ENCODE measurements around the gene DPP4.

Gene DPP4

DNA sequence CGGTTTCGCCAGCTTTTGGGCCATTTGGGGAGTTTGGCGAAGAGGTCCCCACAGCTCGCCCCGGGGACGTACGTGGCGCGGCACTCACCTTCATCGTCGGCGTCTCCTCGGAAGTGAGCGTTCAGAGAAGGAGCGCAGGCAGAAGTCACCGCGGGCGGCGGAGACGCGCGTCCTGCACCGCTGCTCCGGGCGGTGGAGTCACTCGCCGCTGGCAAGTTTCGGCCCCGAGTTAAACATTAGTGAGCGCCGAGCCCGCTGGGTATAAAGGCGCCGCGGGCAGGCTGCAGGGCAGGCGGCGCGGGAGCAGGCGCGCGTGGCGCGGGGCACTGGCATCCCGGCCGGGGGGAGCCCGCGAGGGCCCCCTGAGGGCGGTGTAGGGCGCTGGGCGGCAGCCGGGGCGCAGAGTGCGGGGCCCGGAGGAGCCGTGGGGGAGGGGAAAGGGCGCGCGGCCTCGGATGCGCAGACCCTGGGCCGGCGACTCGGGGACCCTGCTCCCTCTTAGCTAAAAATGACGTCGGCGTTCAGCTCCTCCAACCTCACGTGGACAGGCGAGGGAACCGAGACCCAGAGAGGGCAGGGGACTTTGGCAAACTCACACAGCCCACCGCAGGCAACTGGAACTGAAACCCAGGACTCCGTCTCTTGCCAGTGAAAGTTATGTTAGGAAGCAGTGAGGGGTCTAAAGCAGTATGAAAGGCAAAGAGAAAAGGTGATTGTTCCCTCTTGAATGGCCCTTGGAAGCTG lies at the start of gene DPP4:
TSS of gene DPP4 (minus strand) at position 328 of the 744 bp plus-strand sequence. CDS start at position 94, 234 bp downstream.
- Histone ChIP-seq H3K9me3 (replicated peaks; ENCODE audit: insufficient read depth, low read length) (no peaks in the 10 kb centered on the region), H3F3A (ENCODE audit: insufficient read depth, low read length) (no peaks in the 10 kb centered on the region), H3K27me3 (replicated peaks; ENCODE audit: insufficient read depth, low read length) (peaks cover 5% of the 10 kb centered on the region; the same call in 1 of the 2 replicates), H3K9ac (ENCODE audit: low read length) (no peak within 1 kb of the TSS), H3K4me3 (ENCODE audit: low read length) (peak within 1 kb of the TSS; percentile 60), H3K36me3 (replicated peaks; ENCODE audit: insufficient read depth, low read length) (no peaks in the 10 kb centered on the region), H3K9me2 (replicated peaks; ENCODE audit: insufficient read depth, low read length) (no peaks in the 10 kb centered on the region), H3K4me2 (ENCODE audit: low read depth, low read length) (peak within 1 kb of the TSS; percentile 87), H4K20me1 (ENCODE audit: insufficient read depth, low read length) (no peaks in the 10 kb centered on the region), H3K4me1 (ENCODE audit: low read length) (peaks cover 5% of the 10 kb centered on the region; the same call in 1 of the 2 replicates), H3K79me2 (ENCODE audit: low read length) (no peaks in the 10 kb centered on the region), H2AFZ (ENCODE audit: low read length) (peak within 1 kb of the TSS; percentile 59), H3K27ac (ENCODE audit: low read length) (no peak within 1 kb of the TSS)
- TF ChIP-seq EZH2phosphoT487 (IDR thresholded peaks at IDR 0.05; ENCODE audit: low read length) (no peak), EZH2 (optimal IDR thresholded peaks at IDR 0.05; ENCODE audit: low read depth, low read length) (no peak)
- TF ChIP-seq, protein P1, sequence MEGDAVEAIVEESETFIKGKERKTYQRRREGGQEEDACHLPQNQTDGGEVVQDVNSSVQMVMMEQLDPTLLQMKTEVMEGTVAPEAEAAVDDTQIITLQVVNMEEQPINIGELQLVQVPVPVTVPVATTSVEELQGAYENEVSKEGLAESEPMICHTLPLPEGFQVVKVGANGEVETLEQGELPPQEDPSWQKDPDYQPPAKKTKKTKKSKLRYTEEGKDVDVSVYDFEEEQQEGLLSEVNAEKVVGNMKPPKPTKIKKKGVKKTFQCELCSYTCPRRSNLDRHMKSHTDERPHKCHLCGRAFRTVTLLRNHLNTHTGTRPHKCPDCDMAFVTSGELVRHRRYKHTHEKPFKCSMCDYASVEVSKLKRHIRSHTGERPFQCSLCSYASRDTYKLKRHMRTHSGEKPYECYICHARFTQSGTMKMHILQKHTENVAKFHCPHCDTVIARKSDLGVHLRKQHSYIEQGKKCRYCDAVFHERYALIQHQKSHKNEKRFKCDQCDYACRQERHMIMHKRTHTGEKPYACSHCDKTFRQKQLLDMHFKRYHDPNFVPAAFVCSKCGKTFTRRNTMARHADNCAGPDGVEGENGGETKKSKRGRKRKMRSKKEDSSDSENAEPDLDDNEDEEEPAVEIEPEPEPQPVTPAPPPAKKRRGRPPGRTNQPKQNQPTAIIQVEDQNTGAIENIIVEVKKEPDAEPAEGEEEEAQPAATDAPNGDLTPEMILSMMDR (IDR thresholded peaks at IDR 0.05; ENCODE audit: low read length), result no peak
- peak; percentile 50 for DNase-seq

DNA sequence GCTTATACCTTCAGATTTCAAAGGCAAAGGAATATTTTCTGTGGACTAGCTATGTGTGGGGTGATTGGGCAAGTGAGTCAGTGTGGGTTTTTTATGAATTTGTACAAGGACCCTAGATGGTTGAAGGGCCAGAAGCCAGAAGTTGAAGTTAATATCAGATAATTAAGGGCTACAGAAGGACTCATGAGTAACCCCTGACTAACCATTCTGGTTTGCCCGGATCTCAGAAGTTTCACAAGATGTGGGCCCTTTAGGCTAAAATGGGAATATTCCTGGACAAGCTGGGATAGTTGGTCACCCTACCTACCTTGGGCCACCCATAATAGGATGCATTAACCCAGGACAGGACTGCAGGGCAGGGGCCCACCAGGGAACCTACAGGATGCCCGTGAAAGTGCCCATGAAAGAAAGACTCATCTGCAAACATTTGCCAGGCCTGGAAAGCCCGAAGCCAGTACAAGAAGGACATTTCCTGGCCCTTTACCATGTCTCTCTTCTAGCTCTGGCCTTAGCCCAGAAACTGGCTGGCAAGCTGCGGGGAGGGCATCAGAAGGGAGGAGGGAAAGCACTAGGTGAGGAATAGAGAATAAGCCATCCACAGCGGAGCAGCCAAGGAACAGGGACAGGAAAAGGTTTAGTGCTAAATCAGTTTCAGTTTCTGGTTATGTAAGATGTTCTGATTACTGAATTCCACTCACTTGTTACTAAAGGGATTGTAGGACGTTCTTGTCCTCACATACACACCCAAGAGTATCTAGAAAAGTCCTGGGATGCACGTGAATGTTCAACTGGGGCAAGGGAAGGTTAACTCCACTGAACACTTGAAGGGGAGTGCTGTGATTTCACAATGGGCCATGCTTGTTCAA lies 44.4 kb upstream of the DPP4 start:
- H3K4me3 ChIP-seq (ENCODE audit: low read length), result no peak overlapping the region
- no peaks in the 10 kb centered on the region for H4K20me1 ChIP-seq (ENCODE audit: insufficient read depth, low read length)
- H3K9me3 ChIP-seq (replicated peaks; ENCODE audit: insufficient read depth, low read length), result no peaks in the 10 kb centered on the region
- no peak overlapping the region for H3K9ac ChIP-seq (ENCODE audit: low read length)
- no peaks in the 10 kb centered on the region for H3K27me3 ChIP-seq (replicated peaks; ENCODE audit: insufficient read depth, low read length)
- H2AFZ ChIP-seq (ENCODE audit: low read length), result no peak overlapping the region
- H3K79me2 ChIP-seq (ENCODE audit: low read length), result no peaks in the 10 kb centered on the region
- no peaks in the 10 kb centered on the region for H3K36me3 ChIP-seq (replicated peaks; ENCODE audit: insufficient read depth, low read length)
- no peak overlapping the region for H3K27ac ChIP-seq (ENCODE audit: low read length)
- no peak overlapping the region for H3K4me2 ChIP-seq (ENCODE audit: low read depth, low read length)
- H3K4me1 ChIP-seq (ENCODE audit: low read length), result no peaks in the 10 kb centered on the region
- H3K9me2 ChIP-seq (replicated peaks; ENCODE audit: insufficient read depth, low read length), result no peaks in the 10 kb centered on the region
- no peaks in the 10 kb centered on the region for H3F3A ChIP-seq (ENCODE audit: insufficient read depth, low read length)
- no peak for TF ChIP-seq EZH2phosphoT487 (IDR thresholded peaks at IDR 0.05; ENCODE audit: low read length)
- TF ChIP-seq EZH2 (optimal IDR thresholded peaks at IDR 0.05; ENCODE audit: low read depth, low read length), result no peak
- TF ChIP-seq, protein P1 (IDR thresholded peaks at IDR 0.05; ENCODE audit: low read length), result no peak
- DNase-seq, result no peak

DNA sequence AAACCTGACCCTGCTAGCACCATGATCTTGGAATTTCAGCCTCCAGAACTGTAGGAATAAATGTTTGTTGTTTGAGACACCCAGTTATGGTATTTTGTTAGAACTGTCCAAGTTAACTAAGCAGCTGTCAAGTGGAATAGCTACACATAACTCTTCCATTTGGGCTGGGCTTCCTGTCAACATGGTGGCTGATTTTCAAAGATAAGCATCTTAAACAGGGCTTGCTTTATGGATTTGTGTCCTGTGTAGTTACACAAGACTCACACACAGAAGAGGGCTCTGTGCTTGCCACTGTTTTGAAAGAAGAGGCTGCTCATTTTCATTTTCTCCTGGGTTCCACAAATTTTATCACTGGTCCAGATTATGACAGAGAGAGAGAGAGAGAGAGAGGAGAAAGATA lies 42.3 kb upstream of the DPP4 start:
- Histone ChIP-seq H3K9me2 (replicated peaks; ENCODE audit: insufficient read depth, low read length) (no peaks in the 10 kb centered on the region), H3K27ac (ENCODE audit: low read length) (no peak overlapping the region), H3K4me1 (ENCODE audit: low read length) (no peaks in the 10 kb centered on the region), H3K4me3 (ENCODE audit: low read length) (no peak overlapping the region), H3K9me3 (replicated peaks; ENCODE audit: insufficient read depth, low read length) (no peaks in the 10 kb centered on the region), H3K36me3 (replicated peaks; ENCODE audit: insufficient read depth, low read length) (no peaks in the 10 kb centered on the region), H3K27me3 (replicated peaks; ENCODE audit: insufficient read depth, low read length) (no peaks in the 10 kb centered on the region), H2AFZ (ENCODE audit: low read length) (no peak overlapping the region), H3K79me2 (ENCODE audit: low read length) (no peaks in the 10 kb centered on the region), H3F3A (ENCODE audit: insufficient read depth, low read length) (no peaks in the 10 kb centered on the region), H3K9ac (ENCODE audit: low read length) (no peak overlapping the region), H3K4me2 (ENCODE audit: low read depth, low read length) (no peak overlapping the region), H4K20me1 (ENCODE audit: insufficient read depth, low read length) (no peaks in the 10 kb centered on the region)
- no peak for DNase-seq
- no peak for TF ChIP-seq EZH2phosphoT487 (IDR thresholded peaks at IDR 0.05; ENCODE audit: low read length)
- TF ChIP-seq EZH2 (optimal IDR thresholded peaks at IDR 0.05; ENCODE audit: low read depth, low read length), result no peak
- TF ChIP-seq, protein P1 (IDR thresholded peaks at IDR 0.05; ENCODE audit: low read length), result no peak

All from MM.1S (cell line).